GM19328 (cell line): Measurements from ENCODE around the gene AGPAT4.

Experiments
- ATAC-seq: cut with Tn5 transposase; IDR thresholded peaks from one replicate; pipeline ENCODE4 v1.9.1; 2021; ENCODE audit warnings: mild to moderate bottlenecking, moderate library complexity; ENCODE audit not compliant: unreplicated experiment

AGPAT4 gene

GRCh38 chr6:161141173-161141572 is 132.7 kb downstream of the AGPAT4 start:
- ATAC-seq, result no peak

GRCh38 chr6:161140554-161140875 is 133.3 kb downstream of the AGPAT4 start:
- no peak for ATAC-seq

GRCh38 chr6:161139766-161140553 is 133.9 kb downstream of the AGPAT4 start:
- no peak for ATAC-seq

GRCh38 chr6:161139304-161139765 is 134.5 kb downstream of the AGPAT4 start:
- no peak for ATAC-seq

- no peak for ATAC-seq
Measured at GRCh38 chr6:161138543-161139303, 135.1 kb downstream of the AGPAT4 start.

GRCh38 chr6:161137839-161138542 is 135.9 kb downstream of the AGPAT4 start:
- ATAC-seq, result no peak

GRCh38 chr6:161137320-161137719 is 136.5 kb downstream of the AGPAT4 start:
- ATAC-seq, result no peak

GRCh38 chr6:161136655-161137054 is 137.2 kb downstream of the AGPAT4 start:
- ATAC-seq, result no peak

GRCh38 chr6:161135695-161136591 is 137.9 kb downstream of the AGPAT4 start:
- no peak for ATAC-seq

- no peak for ATAC-seq
Measured at GRCh38 chr6:161134550-161135298, 139.1 kb downstream of the AGPAT4 start.

- ATAC-seq, result no peak
Measured at GRCh38 chr6:161133963-161134362, 139.9 kb downstream of the AGPAT4 start.

GRCh38 chr6:161132384-161132783 is 141.5 kb downstream of the AGPAT4 start:
- no peak for ATAC-seq

- no peak for ATAC-seq
Measured at GRCh38 chr6:161130967-161131766, 142.7 kb downstream of the AGPAT4 start.

- no peak for ATAC-seq
Measured at GRCh38 chr6:161130541-161130940, 143.3 kb downstream of the AGPAT4 start.

GRCh38 chr6:161128680-161129196 is 145.1 kb downstream of the AGPAT4 start:
- no peak for ATAC-seq

- no peak for ATAC-seq
Measured at GRCh38 chr6:161128230-161128629, 145.6 kb downstream of the AGPAT4 start.

GRCh38 chr6:161127071-161127740 is 146.7 kb downstream of the AGPAT4 start:
- no peak for ATAC-seq

- no peak for ATAC-seq
Measured at GRCh38 chr6:161125591-161125990, 148.3 kb downstream of the AGPAT4 start.
